GM13977 (cell line): ENCODE results near the gene MYH7B.

ENCODE experiments used
- DNase-seq: peaks from one replicate; pipeline ENCODE4 v3.0.0; 2012; ENCODE audit warnings: low spot score
- in situ Hi-C: fragments of 300-500 bp; cut with MboI; formaldehyde crosslinking; loops from one replicate; pipeline ENCODE4 v1.12.0; 2022; ENCODE audit warnings: low sequenced_read_pairs, low pct_unique_long_range_greater_than_20kb, mixed read lengths, inconsistent platforms; ENCODE audit not compliant: unreplicated experiment
- TF ChIP-seq, protein P1 (sequence below): IDR thresholded peaks from 2 replicates; pipeline ENCODE4 v1.5.1; 2012; ENCODE audit warnings: mild to moderate bottlenecking, control low read depth; ENCODE audit not compliant: insufficient read depth; ENCODE audit errors: extremely low read depth, missing control alignments

The MYH7B gene

DNA sequence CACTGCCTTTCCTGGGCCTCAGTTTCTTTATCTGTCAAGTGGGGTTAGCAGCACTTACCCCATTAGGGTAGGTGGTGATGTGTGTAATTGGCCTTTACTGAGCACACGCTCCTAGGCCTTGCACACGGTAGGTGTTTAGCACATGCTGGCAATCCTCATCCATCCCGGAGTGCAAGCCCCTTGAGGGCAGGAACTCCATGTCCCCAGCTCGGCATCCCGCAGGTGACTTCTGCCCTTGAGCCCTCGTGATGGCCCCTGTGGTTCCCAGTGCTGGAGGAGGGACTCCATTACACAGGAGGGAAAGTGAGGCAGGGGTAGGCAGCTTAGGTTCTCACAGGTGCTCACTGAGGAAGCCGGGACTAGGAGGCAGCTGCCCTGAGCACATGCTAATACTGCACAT, 40.0 kb downstream of the MYH7B start:
- in situ Hi-C loops = no loop called here
- TF ChIP-seq, protein P1, sequence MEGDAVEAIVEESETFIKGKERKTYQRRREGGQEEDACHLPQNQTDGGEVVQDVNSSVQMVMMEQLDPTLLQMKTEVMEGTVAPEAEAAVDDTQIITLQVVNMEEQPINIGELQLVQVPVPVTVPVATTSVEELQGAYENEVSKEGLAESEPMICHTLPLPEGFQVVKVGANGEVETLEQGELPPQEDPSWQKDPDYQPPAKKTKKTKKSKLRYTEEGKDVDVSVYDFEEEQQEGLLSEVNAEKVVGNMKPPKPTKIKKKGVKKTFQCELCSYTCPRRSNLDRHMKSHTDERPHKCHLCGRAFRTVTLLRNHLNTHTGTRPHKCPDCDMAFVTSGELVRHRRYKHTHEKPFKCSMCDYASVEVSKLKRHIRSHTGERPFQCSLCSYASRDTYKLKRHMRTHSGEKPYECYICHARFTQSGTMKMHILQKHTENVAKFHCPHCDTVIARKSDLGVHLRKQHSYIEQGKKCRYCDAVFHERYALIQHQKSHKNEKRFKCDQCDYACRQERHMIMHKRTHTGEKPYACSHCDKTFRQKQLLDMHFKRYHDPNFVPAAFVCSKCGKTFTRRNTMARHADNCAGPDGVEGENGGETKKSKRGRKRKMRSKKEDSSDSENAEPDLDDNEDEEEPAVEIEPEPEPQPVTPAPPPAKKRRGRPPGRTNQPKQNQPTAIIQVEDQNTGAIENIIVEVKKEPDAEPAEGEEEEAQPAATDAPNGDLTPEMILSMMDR = no peak
- no peak for DNase-seq

DNA sequence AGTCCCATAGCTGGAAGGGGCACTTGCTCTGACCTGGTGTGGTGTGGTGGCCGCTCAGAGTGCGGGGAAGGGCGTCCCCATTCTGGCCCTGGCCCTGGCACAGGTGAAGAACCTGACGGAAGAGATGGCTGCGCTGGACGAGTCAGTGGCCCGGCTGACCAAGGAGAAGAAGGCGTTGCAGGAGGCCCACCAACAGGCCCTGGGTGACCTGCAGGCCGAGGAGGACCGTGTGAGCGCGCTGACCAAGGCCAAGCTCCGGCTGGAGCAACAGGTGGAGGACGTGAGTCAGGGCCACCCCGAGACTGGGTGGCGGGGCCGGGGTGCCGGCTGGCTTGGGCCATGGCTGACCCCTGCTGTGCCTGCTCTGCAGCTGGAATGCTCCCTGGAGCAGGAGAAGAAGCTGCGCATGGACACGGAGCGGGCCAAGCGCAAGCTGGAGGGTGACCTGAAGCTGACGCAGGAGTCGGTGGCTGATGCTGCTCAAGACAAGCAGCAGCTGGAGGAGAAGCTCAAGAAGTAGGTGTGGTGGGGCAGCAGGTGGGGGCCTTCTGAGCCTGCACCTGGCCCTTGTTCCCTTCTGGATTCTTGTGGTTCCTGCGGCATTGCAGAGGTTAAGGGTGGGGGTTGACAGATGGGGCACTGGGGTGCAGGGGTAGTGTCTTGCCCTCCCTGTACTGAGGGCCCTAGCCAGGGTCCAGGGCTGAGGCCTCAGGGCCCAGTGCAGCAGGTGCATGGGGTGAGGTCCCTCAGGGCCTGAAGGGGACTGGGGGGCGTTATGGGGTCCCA, 40.8 kb downstream of the MYH7B start:
- TF ChIP-seq, protein P1 = no peak
- DNase-seq = no peak
- in situ Hi-C loops = no loop called here

DNA sequence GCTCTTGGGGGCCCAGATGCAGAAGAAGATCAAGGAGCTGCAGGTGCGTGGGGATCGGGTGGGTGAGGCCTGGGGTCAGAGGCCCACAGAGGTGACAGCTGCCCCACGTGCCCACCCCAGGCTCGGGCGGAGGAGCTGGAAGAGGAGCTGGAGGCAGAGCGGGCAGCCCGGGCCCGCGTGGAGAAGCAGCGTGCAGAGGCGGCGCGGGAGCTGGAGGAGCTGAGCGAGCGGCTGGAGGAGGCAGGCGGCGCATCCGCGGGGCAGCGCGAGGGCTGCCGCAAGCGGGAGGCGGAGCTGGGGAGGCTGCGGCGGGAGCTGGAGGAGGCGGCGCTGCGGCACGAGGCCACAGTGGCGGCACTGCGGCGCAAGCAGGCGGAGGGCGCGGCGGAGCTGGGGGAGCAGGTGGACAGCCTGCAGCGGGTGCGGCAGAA, 41.5 kb downstream of the MYH7B start:
- DNase-seq = no peak
- TF ChIP-seq, protein P1 = no peak
- in situ Hi-C loops = no loop called here

DNA sequence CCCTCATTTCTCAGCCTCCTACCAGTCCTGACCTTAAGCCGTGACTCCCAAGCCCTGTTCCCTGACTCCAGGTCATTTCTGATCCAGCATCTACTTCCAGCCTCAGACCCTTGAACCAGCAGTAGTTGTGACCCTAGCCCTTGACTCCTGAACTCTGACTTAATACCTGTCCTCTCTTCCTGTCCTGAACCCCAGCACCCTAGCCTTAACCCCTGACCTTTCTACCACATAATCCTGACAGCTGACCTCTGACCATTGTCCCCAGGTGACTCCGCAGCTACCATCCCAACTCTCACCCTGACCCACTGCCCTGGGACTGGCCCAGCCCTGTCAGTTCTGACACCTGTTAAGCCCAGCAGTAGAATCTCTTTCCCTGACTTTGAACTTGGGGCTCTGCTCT, 42.1 kb downstream of the MYH7B start:
- in situ Hi-C loops = no loop called here
- TF ChIP-seq, protein P1 = no peak

DNA sequence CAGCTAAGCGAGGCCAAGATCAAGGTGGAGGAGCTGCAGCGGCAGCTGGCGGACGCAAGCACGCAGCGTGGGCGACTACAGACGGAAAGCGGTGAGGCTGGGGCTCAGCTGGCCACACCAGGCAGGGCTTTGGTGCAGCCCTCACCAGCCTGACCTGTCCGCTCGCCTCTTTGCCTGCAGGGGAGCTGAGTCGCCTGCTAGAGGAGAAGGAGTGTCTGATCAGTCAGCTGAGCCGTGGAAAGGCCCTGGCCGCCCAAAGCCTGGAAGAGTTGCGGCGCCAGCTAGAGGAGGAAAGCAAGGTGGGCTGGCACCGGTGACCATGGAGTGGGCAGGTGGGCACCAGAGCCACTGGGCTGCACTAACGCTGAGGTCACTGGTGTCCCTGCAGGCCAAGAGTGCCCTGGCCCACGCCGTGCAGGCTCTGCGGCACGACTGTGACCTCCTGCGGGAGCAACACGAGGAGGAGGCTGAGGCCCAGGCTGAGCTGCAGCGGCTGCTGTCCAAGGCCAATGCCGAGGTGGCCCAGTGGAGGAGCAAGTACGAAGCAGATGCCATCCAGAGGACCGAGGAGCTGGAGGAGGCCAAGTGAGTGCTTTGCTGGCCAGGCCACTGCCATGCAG, 42.8 kb downstream of the MYH7B start:
- DNase-seq = no peak
- in situ Hi-C loops = no loop called here
- TF ChIP-seq, protein P1 = no peak

More for the DNA sequence above, 42.1 kb downstream of the MYH7B start:
- no peak for DNase-seq

DNA sequence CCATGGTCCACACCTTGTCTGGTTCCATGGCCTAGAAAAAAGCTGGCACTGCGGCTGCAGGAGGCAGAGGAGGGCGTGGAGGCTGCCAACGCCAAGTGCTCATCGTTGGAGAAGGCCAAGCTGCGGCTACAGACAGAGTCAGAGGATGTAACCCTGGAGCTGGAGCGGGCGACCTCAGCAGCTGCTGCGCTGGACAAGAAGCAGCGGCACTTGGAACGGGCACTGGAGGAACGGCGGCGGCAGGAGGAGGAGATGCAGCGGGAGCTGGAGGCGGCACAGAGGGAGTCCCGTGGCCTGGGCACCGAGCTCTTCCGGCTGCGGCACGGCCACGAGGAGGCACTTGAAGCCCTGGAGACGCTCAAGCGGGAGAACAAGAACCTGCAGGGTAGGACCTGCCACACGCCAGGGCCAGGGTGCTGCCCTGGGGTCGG, 43.4 kb downstream of the MYH7B start:
- no peak for DNase-seq
- in situ Hi-C loops = no loop called here
- TF ChIP-seq, protein P1 = no peak
